HCT116 (cell line): Measurements from ENCODE around the gene CBFA2T2. TPM values are rescaled to one million over a fixed set of nuclear protein-coding genes. Genes with fewer than 3 reads are reported as not detected.

Source experiments
- CTCF ChIP-seq, 3 experiments: fragments of 200-600 bp in 1 of 3; sonication (generic) in 1 of 3; IDR thresholded peaks in 2 of 3; conservative IDR thresholded peaks in 1 of 3; 2 replicates each; pipeline ENCODE4 v1.5.1; 2012 to 2017; ENCODE audit warnings: low read depth in 2 of 3, low read length in 2 of 3, antibody characterized with exemption in 1 of 3, borderline replicate concordance in 1 of 3, control low read depth in 1 of 3, mild to moderate bottlenecking in 1 of 3, mixed read lengths in 1 of 3, mixed run types in 1 of 3, moderate library complexity in 1 of 3; ENCODE audit not compliant: insufficient read depth in 1 of 3
- EGR1 ChIP-seq: IDR thresholded peaks from 2 replicates; pipeline ENCODE4 v1.6.1; 2012; ENCODE audit warnings: low read depth
- FOSL1 ChIP-seq: IDR thresholded peaks from 2 replicates; pipeline ENCODE4 v1.6.1; 2012; ENCODE audit warnings: low read depth
- MAX ChIP-seq: IDR thresholded peaks from 2 replicates; pipeline ENCODE4 v1.6.1; 2012
- POLR2A ChIP-seq: IDR thresholded peaks from 2 replicates; pipeline ENCODE4 v1.7.0; 2011; ENCODE audit warnings: borderline replicate concordance; ENCODE audit not compliant: insufficient read depth, insufficient read length; ENCODE audit errors: extremely low read depth
- POLR2AphosphoS5 ChIP-seq: IDR thresholded peaks from 2 replicates; pipeline ENCODE4 v1.6.1; 2011; ENCODE audit warnings: mild to moderate bottlenecking, low read depth, low read length, moderate library complexity
- REST ChIP-seq: IDR thresholded peaks from 2 replicates; pipeline ENCODE4 v1.6.1; 2012; ENCODE audit warnings: low read depth
- SIN3A ChIP-seq: IDR thresholded peaks from 2 replicates; pipeline ENCODE4 v1.6.1; 2012; ENCODE audit warnings: low read depth
- SP1 ChIP-seq: IDR thresholded peaks from 2 replicates; pipeline ENCODE4 v1.6.1; 2012; ENCODE audit warnings: low read depth
- SRF ChIP-seq: IDR thresholded peaks from 2 replicates; pipeline ENCODE4 v1.6.1; 2012; ENCODE audit warnings: low read depth
- YY1 ChIP-seq: IDR thresholded peaks from 2 replicates; pipeline ENCODE4 v1.6.1; 2011; ENCODE audit warnings: low read length, low read depth, moderate library complexity, mild to moderate bottlenecking; ENCODE audit not compliant: insufficient replicate concordance; ENCODE audit errors: extremely low read depth
- ZNF274 ChIP-seq: fragments of 200-500 bp; sonication (Bioruptor generic); IDR thresholded peaks from 2 replicates; pipeline ENCODE4 v1.6.1; 2014; ENCODE audit warnings: mild to moderate bottlenecking, low read depth, low read length, inconsistent platforms
- total RNA-seq: library from RNA; stranded (reverse); gene quantifications from one replicate; pipeline ENCODE4 v1.2.1, GENCODE V29; 2021; ENCODE audit not compliant: unreplicated experiment

The CBFA2T2 gene
- total RNA-seq, 1 experiment from 2014 or later, result 8.0 TPM

- TF ChIP-seq REST, result no peak
- no peak for TF ChIP-seq SIN3A
- TF ChIP-seq MAX, result no peak
- no peak for TF ChIP-seq YY1
- TF ChIP-seq POLR2A, result no peak
- TF ChIP-seq EGR1, result no peak
- no peak for TF ChIP-seq FOSL1
- TF ChIP-seq CTCF (IDR thresholded peaks at IDR 0.05 in 2 of 3, conservative IDR thresholded peaks at IDR 0.05 in 1 of 3; ENCODE audit: borderline replicate concordance in 1 of 3, insufficient read depth in 1 of 3, low read depth in 2 of 3, low read length in 2 of 3), result no peak
- TF ChIP-seq POLR2AphosphoS5, result no peak
- TF ChIP-seq SRF, result no peak
- TF ChIP-seq SP1, result no peak
- TF ChIP-seq ZNF274, result no peak
These were observed 136.3 kb downstream of the CBFA2T2 start (continued) for GRCh38 chr20:33626190-33626589.
